Retinal pigment epithelial cell (primary cell): Measurements from ENCODE around the gene VPS36.

Source experiments
- DNase-seq: peaks from one replicate; pipeline ENCODE4 v3.0.0-alpha.2; 2010; ENCODE audit warnings: low read depth
- H3K4me3 ChIP-seq: 2 replicates; pipeline ENCODE4 v1.5.1; 2011; ENCODE audit warnings: mild to moderate bottlenecking, low read length, control low read depth, moderate library complexity
- TF ChIP-seq, protein P1 (sequence below): conservative IDR thresholded peaks from 2 replicates; pipeline ENCODE4 v1.5.1; 2011; ENCODE audit warnings: low read depth, low read length, control low read depth, inconsistent platforms

VPS36 gene

DNA sequence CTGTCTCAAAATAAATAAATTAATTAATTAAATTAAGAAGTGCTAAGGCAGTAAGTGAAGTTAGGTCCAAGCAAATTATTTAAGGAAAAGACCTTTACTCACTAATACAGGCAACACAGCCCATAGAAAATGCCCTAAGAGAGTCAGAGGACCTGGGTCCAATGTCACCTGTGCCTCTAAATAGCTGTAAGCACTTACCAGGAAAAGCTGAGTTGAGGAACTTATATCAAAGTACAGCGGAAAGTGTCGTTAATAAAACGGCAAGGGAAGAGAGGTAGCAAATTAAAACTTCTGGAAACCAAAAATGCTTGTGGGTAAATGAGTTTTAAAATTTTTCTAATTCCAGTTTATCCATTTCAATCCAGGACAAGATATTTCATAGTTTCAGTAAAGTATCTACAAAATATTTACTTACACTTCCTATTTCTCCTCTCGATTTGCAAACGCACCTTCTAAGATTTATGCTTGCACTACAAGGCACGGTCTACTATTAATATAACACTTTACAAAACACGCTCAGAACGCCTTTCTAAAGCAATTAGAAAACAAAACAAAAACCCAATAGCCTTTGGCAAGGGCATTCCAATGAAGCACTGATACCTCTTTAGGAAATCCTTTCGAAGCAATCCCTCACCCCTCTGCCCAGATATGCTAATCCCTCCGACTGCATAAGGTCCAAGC is 963 bp downstream of the VPS36 start:
- peak overlapping the region; percentile 60 for H3K4me3 ChIP-seq
- TF ChIP-seq, protein P1, sequence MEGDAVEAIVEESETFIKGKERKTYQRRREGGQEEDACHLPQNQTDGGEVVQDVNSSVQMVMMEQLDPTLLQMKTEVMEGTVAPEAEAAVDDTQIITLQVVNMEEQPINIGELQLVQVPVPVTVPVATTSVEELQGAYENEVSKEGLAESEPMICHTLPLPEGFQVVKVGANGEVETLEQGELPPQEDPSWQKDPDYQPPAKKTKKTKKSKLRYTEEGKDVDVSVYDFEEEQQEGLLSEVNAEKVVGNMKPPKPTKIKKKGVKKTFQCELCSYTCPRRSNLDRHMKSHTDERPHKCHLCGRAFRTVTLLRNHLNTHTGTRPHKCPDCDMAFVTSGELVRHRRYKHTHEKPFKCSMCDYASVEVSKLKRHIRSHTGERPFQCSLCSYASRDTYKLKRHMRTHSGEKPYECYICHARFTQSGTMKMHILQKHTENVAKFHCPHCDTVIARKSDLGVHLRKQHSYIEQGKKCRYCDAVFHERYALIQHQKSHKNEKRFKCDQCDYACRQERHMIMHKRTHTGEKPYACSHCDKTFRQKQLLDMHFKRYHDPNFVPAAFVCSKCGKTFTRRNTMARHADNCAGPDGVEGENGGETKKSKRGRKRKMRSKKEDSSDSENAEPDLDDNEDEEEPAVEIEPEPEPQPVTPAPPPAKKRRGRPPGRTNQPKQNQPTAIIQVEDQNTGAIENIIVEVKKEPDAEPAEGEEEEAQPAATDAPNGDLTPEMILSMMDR: no peak
- no peak for DNase-seq

DNA sequence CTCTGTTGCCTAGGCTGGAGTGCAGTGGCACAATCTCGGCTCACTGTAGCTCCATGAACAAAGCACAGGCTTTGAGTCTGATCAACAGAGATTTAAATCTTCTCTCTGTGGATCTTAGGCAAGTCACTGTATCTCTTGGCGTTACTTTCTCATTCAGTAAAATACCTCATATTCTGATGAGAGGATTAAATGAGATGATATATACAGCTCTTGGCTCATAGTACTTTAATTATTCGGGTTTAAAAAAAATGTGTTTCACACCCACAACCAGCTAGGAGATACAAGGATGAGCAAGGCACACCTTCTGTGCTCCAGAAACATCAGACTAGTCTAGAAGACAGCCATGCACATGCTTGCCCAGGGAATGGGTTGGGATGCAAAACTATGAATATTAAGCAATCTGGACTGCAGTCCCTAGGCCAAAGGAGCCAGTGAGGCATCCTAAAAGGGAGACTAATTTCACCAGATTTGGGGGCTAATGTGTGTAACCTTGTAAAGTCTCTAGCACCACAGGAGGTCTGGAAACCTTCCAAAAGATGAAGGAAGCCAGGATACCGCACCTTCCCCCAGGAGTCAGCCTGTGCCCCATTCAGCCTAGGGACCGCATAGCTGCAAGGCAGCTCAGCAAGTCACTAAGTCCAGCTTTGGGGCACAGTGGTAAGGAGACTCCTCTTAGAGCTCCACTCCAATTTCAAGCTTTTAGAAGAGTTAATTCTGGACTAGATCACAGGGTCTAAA is 2.5 kb downstream of the VPS36 start:
- TF ChIP-seq, protein P1: no peak
- H3K4me3 ChIP-seq: no peak overlapping the region
- no peak for DNase-seq

DNA sequence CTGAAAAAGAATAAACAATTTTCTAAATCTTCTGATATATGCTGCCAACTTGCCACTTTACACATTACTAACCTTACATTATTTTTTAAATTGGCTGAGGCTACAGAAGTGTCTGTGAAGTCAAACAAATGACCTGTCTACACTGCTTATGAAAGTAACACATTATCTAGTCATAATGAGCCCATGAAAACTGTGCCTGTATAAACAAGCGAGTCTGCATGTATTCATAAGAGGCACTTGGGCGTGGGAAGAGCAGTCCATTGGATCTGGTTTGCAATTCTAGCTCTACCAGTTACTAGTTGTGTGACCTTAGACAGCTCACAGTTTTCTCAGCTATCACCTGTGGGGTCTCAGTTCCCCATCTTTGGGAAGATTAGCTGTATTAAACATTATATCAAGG is 3.1 kb downstream of the VPS36 start:
- DNase-seq: no peak
- TF ChIP-seq, protein P1: no peak
- no peak overlapping the region for H3K4me3 ChIP-seq

DNA sequence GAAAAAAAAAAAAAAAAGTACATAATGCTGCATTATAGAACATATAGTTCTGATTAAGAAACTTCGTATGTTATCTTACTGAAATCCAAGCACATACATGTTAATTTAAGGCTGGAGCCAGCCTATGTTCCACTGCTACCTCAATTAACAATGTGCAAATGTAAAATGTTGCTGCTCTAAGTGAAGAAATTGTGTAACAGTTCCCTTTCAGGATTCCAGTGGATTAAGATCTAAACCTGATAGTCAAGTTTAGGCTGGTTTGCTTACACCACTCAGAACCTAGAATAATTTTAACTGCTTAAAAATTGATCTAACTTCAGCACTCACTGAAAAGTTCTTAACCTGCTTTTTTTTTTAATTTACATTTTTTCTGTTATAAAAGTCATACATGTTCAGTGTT is 4.2 kb downstream of the VPS36 start:
- no peak for DNase-seq
- TF ChIP-seq, protein P1: no peak
- H3K4me3 ChIP-seq: no peak overlapping the region

DNA sequence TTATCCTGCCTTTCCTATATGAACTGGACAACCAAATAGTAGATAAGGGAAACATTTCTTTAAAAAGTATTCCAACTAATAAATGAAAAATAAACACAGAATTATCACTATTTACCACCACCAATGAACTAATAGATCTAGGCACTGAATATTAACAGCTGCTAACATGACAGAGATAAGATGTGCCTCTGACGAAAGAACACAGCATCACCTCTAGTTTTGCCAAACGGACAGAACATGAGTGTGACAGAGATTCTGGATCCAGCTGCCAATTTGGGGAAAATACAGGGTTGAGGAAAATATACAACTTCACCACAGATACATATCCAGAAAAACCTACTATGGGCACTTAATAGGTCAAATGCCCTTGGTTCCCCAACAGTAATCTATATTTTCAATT is 18.0 kb downstream of the VPS36 start:
- no peak for DNase-seq
- TF ChIP-seq, protein P1: no peak

DNA sequence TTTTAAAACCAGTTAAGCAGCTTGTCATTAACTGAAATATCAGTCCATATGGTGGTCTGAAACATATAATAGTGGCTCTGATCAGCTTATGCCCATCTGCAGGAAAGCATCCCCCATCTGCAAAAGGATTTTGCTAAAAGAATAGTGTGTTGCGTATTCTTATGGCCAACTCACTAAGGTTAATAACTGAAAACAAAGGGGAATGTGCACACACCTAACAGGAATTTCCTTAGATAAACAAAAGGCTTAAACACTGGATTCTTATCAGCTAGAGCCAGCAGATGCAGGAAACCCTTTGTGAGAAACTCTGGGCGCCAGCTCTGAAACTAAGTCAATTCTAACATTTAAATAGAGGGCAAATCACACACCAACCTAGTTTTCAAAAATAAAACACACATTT is 22.1 kb downstream of the VPS36 start:
- no peak for DNase-seq

More for the DNA sequence above, 18.0 kb downstream of the VPS36 start:
- H3K4me3 ChIP-seq: no peak overlapping the region

More for the DNA sequence above, 22.1 kb downstream of the VPS36 start:
- TF ChIP-seq, protein P1: no peak
- no peak overlapping the region for H3K4me3 ChIP-seq
